WTC11 (cell line): ENCODE measurements around the gene CXCL17. TPM values are rescaled to one million over a fixed set of nuclear protein-coding genes. Genes with fewer than 3 reads are reported as not detected.
A peak's percentile ranks its signal among the peaks of the same experiment; 100 is the strongest.

Experiments
- ATAC-seq: fragments of 200-7000 bp; cut with Tn5 transposase; 2 replicates; pipeline ENCODE4 v1.10.0; 2021; ENCODE audit warnings: mild to moderate bottlenecking, moderate library complexity
- CTCF ChIA-PET: fragments of 300-600 bp; sonication (Branson Sonifier 250); formaldehyde crosslinking; loops from one replicate; lab custom pipeline; 2021; ENCODE audit warnings: antibody characterized with exemption; lab: Charles Lee
- POLR2A ChIA-PET: fragments of 350-600 bp; sonication (Branson Sonifier 250); formaldehyde crosslinking; loops from one replicate; lab custom pipeline; 2021; ENCODE audit warnings: antibody characterized with exemption; lab: Charles Lee
- DNase-seq: peaks from one replicate; pipeline ENCODE4 v3.0.0; 2021; ENCODE audit warnings: low spot score
- H3K27ac Mint-ChIP-seq: 2 replicates; pipeline ENCODE4 v1.8.0; 2021; ENCODE audit warnings: mixed read lengths
- H3K27me3 Mint-ChIP-seq: 2 replicates; pipeline ENCODE4 v1.8.0; 2021; ENCODE audit warnings: low read depth, mild to moderate bottlenecking, moderate library complexity, mixed read lengths
- H3K36me3 Mint-ChIP-seq: 2 replicates; pipeline ENCODE4 v1.8.0; 2021; ENCODE audit warnings: mixed read lengths
- H3K4me1 Mint-ChIP-seq: 2 replicates; pipeline ENCODE4 v1.8.0; 2022; ENCODE audit warnings: mixed read lengths
- H3K4me3 Mint-ChIP-seq: 2 replicates; pipeline ENCODE4 v1.8.0; 2021; ENCODE audit warnings: mild to moderate bottlenecking, moderate library complexity, mixed read lengths
- H3K9me3 Mint-ChIP-seq: 2 replicates; pipeline ENCODE4 v1.8.0; 2021; ENCODE audit warnings: mixed read lengths
- ATF2 ChIP-seq: sonication (generic); formaldehyde crosslinking; IDR thresholded peaks from 2 replicates; pipeline ENCODE4 v1.8.1; 2022; ENCODE audit warnings: low read depth, missing genetic modification reagents, borderline replicate concordance
- CBFB ChIP-seq: sonication (generic); formaldehyde crosslinking; IDR thresholded peaks from 2 replicates; pipeline ENCODE4 v1.8.1; 2022; ENCODE audit warnings: mild to moderate bottlenecking, low read depth, missing genetic modification reagents
- CREB1 ChIP-seq: sonication (generic); formaldehyde crosslinking; IDR thresholded peaks from 2 replicates; pipeline ENCODE4 v1.8.0; 2023; ENCODE audit warnings: mild to moderate bottlenecking, missing genetic modification reagents
- E2F1 ChIP-seq: sonication (generic); formaldehyde crosslinking; IDR thresholded peaks from 2 replicates; pipeline ENCODE4 v1.8.0; 2022; ENCODE audit warnings: mild to moderate bottlenecking, missing genetic modification reagents
- ESRRA ChIP-seq: sonication (generic); formaldehyde crosslinking; IDR thresholded peaks from 2 replicates; pipeline ENCODE4 v1.8.1; 2022; ENCODE audit warnings: mild to moderate bottlenecking, missing genetic modification reagents, borderline replicate concordance
- FOXJ3 ChIP-seq: sonication (generic); formaldehyde crosslinking; IDR thresholded peaks from 2 replicates; pipeline ENCODE4 v1.9.0; 2021; ENCODE audit warnings: missing genetic modification reagents, mild to moderate bottlenecking, borderline replicate concordance
- GABPB1 ChIP-seq: sonication (generic); formaldehyde crosslinking; IDR thresholded peaks from 2 replicates; pipeline ENCODE4 v1.8.1; 2023; ENCODE audit warnings: mild to moderate bottlenecking, missing genetic modification reagents
- GRHL2 ChIP-seq: fragments of 250-450 bp; sonication (Bioruptor Pico); IDR thresholded peaks from 2 replicates; pipeline ENCODE4 v1.8.0; 2022; ENCODE audit warnings: mild to moderate bottlenecking, moderate library complexity; ENCODE audit not compliant: insufficient replicate concordance, severe bottlenecking
- PRDM15 ChIP-seq: sonication (generic); formaldehyde crosslinking; IDR thresholded peaks from 2 replicates; pipeline ENCODE4 v1.8.0; 2022; ENCODE audit warnings: missing genetic modification reagents
- RORB ChIP-seq: fragments of 250-450 bp; sonication (Bioruptor Pico); IDR thresholded peaks from 2 replicates; pipeline ENCODE4 v1.9.0; 2021; ENCODE audit warnings: mild to moderate bottlenecking
- SMAD3 ChIP-seq: sonication (generic); formaldehyde crosslinking; IDR thresholded peaks from 2 replicates; pipeline ENCODE4 v1.8.0; 2022; ENCODE audit warnings: missing genetic modification reagents, mild to moderate bottlenecking, borderline replicate concordance
- SP1 ChIP-seq: sonication (generic); formaldehyde crosslinking; conservative IDR thresholded peaks from 2 replicates; pipeline ENCODE4 v1.8.1; 2022; ENCODE audit warnings: missing genetic modification reagents
- TEAD4 ChIP-seq: sonication (generic); formaldehyde crosslinking; IDR thresholded peaks from 2 replicates; pipeline ENCODE4 v1.8.0; 2022; ENCODE audit warnings: mild to moderate bottlenecking, missing genetic modification reagents
- ZNF121 ChIP-seq: sonication (generic); formaldehyde crosslinking; IDR thresholded peaks from 2 replicates; pipeline ENCODE4 v1.8.0; 2023; ENCODE audit warnings: missing genetic modification reagents
- ZNF425 ChIP-seq: fragments of 250-450 bp; sonication (Bioruptor Pico); conservative IDR thresholded peaks from 2 replicates; pipeline ENCODE4 v1.9.0; 2021; ENCODE audit warnings: mild to moderate bottlenecking
- ZNF512 ChIP-seq: sonication (generic); formaldehyde crosslinking; IDR thresholded peaks from 2 replicates; pipeline ENCODE4 v1.8.1; 2022; ENCODE audit warnings: missing genetic modification reagents, borderline replicate concordance
- total RNA-seq: library from RNA; stranded (reverse); gene quantifications from 3 replicates; pipeline ENCODE4 v1.2.3, GENCODE V29; 2021
- TF ChIP-seq, protein P1 (sequence below): sonication (generic); formaldehyde crosslinking; IDR thresholded peaks from 2 replicates; pipeline ENCODE4 v1.8.1; 2022; ENCODE audit warnings: mild to moderate bottlenecking, moderate library complexity, missing genetic modification reagents

The CXCL17 gene
- total RNA-seq, 1 experiment from 2014 or later, result not detected

GRCh38 chr19:42403586-42403985 lies 39.2 kb downstream of the CXCL17 start:
- Mint-ChIP-seq H3K27ac (no peak overlapping the region), H3K4me1 (peaks cover 16% of the 10 kb centered on the region)

GRCh38 chr19:42402376-42403116 lies 40.2 kb downstream of the CXCL17 start:
- H3K27ac Mint-ChIP-seq, result no peak overlapping the region
- TF ChIP-seq ATF2 (CRISPR knock-in tag) (no peak), SP1 (no peak), CREB1 (no peak), CBFB (CRISPR knock-in tag) (no peak), ZNF425 (no peak), ZNF512 (CRISPR knock-in tag) (no peak), RORB (no peak), GABPB1 (no peak), SMAD3 (no peak), PRDM15 (CRISPR knock-in tag) (no peak), FOXJ3 (CRISPR knock-in tag) (no peak), ZNF121 (CRISPR knock-in tag) (no peak), TEAD4 (CRISPR knock-in tag) (no peak), ESRRA (CRISPR knock-in tag) (no peak), E2F1 (CRISPR knock-in tag) (no peak), GRHL2 (CRISPR knock-in tag) (no peak)
- TF ChIP-seq, protein P1, sequence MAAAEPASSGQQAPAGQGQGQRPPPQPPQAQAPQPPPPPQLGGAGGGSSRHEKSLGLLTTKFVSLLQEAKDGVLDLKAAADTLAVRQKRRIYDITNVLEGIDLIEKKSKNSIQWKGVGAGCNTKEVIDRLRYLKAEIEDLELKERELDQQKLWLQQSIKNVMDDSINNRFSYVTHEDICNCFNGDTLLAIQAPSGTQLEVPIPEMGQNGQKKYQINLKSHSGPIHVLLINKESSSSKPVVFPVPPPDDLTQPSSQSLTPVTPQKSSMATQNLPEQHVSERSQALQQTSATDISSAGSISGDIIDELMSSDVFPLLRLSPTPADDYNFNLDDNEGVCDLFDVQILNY, result no peak

More at GRCh38 chr19:42403586-42403985, 39.2 kb downstream of the CXCL17 start:
- 0 out of 2 replicates have a peak, but pooled peaks cover 8% of the 10 kb centered on the region for H3K36me3 Mint-ChIP-seq
- no peaks in the 10 kb centered on the region for H3K9me3 Mint-ChIP-seq
- POLR2A ChIA-PET, result no interaction called here
- no peak for TF ChIP-seq SMAD3
- ATAC-seq (no peak), DNase-seq (no peak)
- CTCF ChIA-PET, result interaction anchor here (1.0 to 4.2 kb wide), 2 partner anchors 17 to 35 kb away, joined by 5 to 28 read pairs; no protein-coding TSS in a partner anchor
- H3K27me3 Mint-ChIP-seq, result peaks cover 59% of the 10 kb centered on the region
- H3K4me3 Mint-ChIP-seq, result no peak overlapping the region; the same call in 1 of the 2 replicates

More at GRCh38 chr19:42402376-42403116, 40.2 kb downstream of the CXCL17 start:
- H3K27me3 Mint-ChIP-seq, result peaks cover 53% of the 10 kb centered on the region
- ATAC-seq (no peak), DNase-seq (no peak)
- 0 out of 2 replicates have a peak, but pooled peaks cover 2% of the 10 kb centered on the region for H3K36me3 Mint-ChIP-seq
- ChIA-PET CTCF (interaction anchor here (0.7 to 4.2 kb wide), 13 partner anchors 9 to 307 kb away, joined by 3 to 28 read pairs (median 9); no protein-coding TSS in a partner anchor), POLR2A (interaction anchor here (0.7 to 2.7 kb wide), 2 partner anchors 21 to 36 kb away, joined by 3 to 13 read pairs; no protein-coding TSS in a partner anchor)
- H3K9me3 Mint-ChIP-seq, result no peaks in the 10 kb centered on the region
- H3K4me1 Mint-ChIP-seq, result peaks cover 21% of the 10 kb centered on the region
- peak overlapping the region; percentile 77 for H3K4me3 Mint-ChIP-seq
